H1 (cell line): ENCODE measurements around the gene GALNTL6. TPM values are rescaled to one million over a fixed set of nuclear protein-coding genes. Genes with fewer than 3 reads are reported as not detected.
A peak's percentile ranks its signal among the peaks of the same experiment; 100 is the strongest.

Source experiments
- EGR1 ChIP-seq: IDR thresholded peaks from 2 replicates; pipeline ENCODE4 v1.6.1; 2011; ENCODE audit warnings: low read depth, low read length, borderline replicate concordance
- NRF1 ChIP-seq: IDR thresholded peaks from 2 replicates; pipeline ENCODE4 v1.6.1; 2011; ENCODE audit warnings: mild to moderate bottlenecking, low read depth, low read length, improper control_type of control experiment
- RAD21 ChIP-seq, 2 experiments: IDR thresholded peaks in 1 of 2; conservative IDR thresholded peaks in 1 of 2; 2 replicates each; pipeline ENCODE4 v1.6.1; 2011; ENCODE audit warnings: low read depth in 2 of 2, low read length in 2 of 2, improper control_type of control experiment in 1 of 2, inconsistent platforms in 1 of 2, mild to moderate bottlenecking in 1 of 2, moderate library complexity in 1 of 2
- USF2 ChIP-seq: IDR thresholded peaks from 2 replicates; pipeline ENCODE4 v1.6.1; 2011; ENCODE audit warnings: low read length, improper control_type of control experiment
- polyA plus RNA-seq, 7 experiments: library from polyadenylated mRNA; depleted of rRNA in 3 of 7; stranded (reverse) in 5 of 7; unstranded in 2 of 7; fragments of >200 nt in 5 of 7; fragments of 200-250 nt in 2 of 7; gene quantifications; 1 replicate in 5 of 7; 2 replicates in 1 of 7; 4 replicates in 1 of 7; pipeline versions ENCODE4 v1.2.1 to v1.2.3, GENCODE V29; 2011 to 2013; ENCODE audit warnings: missing spikeins in 2 of 7, mixed read lengths in 2 of 7
- total RNA-seq: library from RNA; stranded (reverse); fragmentation: NEBNext Ultra II Directional; extraction: Animal tissue kit (Norgen Biotek cat#: 25700); gene quantifications from 2 replicates; pipeline ENCODE4 v1.2.1, GENCODE V29; 2021

GALNTL6 gene
- total and polyA plus RNA-seq, 2 of the 8 experiments (the other 6 are each of a cell fraction or from before 2014, with no cell fraction given): 0.03 to 0.32 TPM

GRCh38 chr4:171846232-171846631 is 33.0 kb downstream of the GALNTL6 start (continued):
- TF ChIP-seq NRF1 (no peak), EGR1 (no peak), RAD21 (IDR thresholded peaks at IDR 0.05 in 1 of 2, conservative IDR thresholded peaks at IDR 0.05 in 1 of 2; ENCODE audit: low read depth in 2 of 2, low read length in 2 of 2) (peak; percentile 97 to 99), USF2 (no peak)
- TF ChIP-seq, all 59 proteins: peak for 3
